ENCODE results near the gene SLC24A4.

SLC24A4 gene

GRCh38 chr14:92368001-92368400, 45.0 kb downstream of the SLC24A4 start:
- DNase-seq (ENCODE audit: low read depth) = no peak

- DNase-seq (ENCODE audit: low read depth) = no peak
Observed at GRCh38 chr14:92369097-92369496, 46.1 kb downstream of the SLC24A4 start.

- no peak for DNase-seq (ENCODE audit: low read depth)
Observed at GRCh38 chr14:92372230-92372629, 49.3 kb downstream of the SLC24A4 start.

GRCh38 chr14:92373336-92373735, 50.4 kb downstream of the SLC24A4 start:
- DNase-seq (ENCODE audit: low read depth) = no peak

GRCh38 chr14:92380131-92380530, 57.2 kb downstream of the SLC24A4 start:
- no peak for DNase-seq (ENCODE audit: low read depth)

- no peak for DNase-seq (ENCODE audit: low read depth)
Observed at GRCh38 chr14:92380582-92380981, 57.6 kb downstream of the SLC24A4 start.

GRCh38 chr14:92382677-92383076, 59.7 kb downstream of the SLC24A4 start:
- no peak for DNase-seq (ENCODE audit: low read depth)

- no peak for DNase-seq (ENCODE audit: low read depth)
Observed at GRCh38 chr14:92383805-92384204, 60.8 kb downstream of the SLC24A4 start.

- DNase-seq (ENCODE audit: low read depth) = no peak
Observed at GRCh38 chr14:92384461-92385133, 61.6 kb downstream of the SLC24A4 start.

- no peak for DNase-seq (ENCODE audit: low read depth)
Observed at GRCh38 chr14:92385561-92385960, 62.6 kb downstream of the SLC24A4 start.

GRCh38 chr14:92386165-92386564, 63.2 kb downstream of the SLC24A4 start:
- no peak for DNase-seq (ENCODE audit: low read depth)

- no peak for DNase-seq (ENCODE audit: low read depth)
Observed at GRCh38 chr14:92386637-92387036, 63.7 kb downstream of the SLC24A4 start.

GRCh38 chr14:92387578-92387977, 64.6 kb downstream of the SLC24A4 start:
- no peak for DNase-seq (ENCODE audit: low read depth)

GRCh38 chr14:92389598-92390158, 66.7 kb downstream of the SLC24A4 start:
- no peak for DNase-seq (ENCODE audit: low read depth)

GRCh38 chr14:92391726-92392125, 68.8 kb downstream of the SLC24A4 start:
- DNase-seq (ENCODE audit: low read depth) = no peak

GRCh38 chr14:92392711-92393110, 69.7 kb downstream of the SLC24A4 start:
- no peak for DNase-seq (ENCODE audit: low read depth)

GRCh38 chr14:92397150-92397952, 74.4 kb downstream of the SLC24A4 start:
- no peak for DNase-seq (ENCODE audit: low read depth)

- DNase-seq (ENCODE audit: low read depth) = no peak
Observed at GRCh38 chr14:92397953-92398564, 75.1 kb downstream of the SLC24A4 start.

- no peak for DNase-seq (ENCODE audit: low read depth)
Observed at GRCh38 chr14:92398888-92399636, 76.1 kb downstream of the SLC24A4 start.

GRCh38 chr14:92400579-92401444, 77.8 kb downstream of the SLC24A4 start:
- no peak for DNase-seq (ENCODE audit: low read depth)

GRCh38 chr14:92401561-92401960, 78.6 kb downstream of the SLC24A4 start:
- DNase-seq (ENCODE audit: low read depth) = no peak

Measured in stimulated activated CD8-positive, alpha-beta memory T cell treated with anti-CD3 and anti-CD28 coated beads, Interleukin-15, amount 100 ng/mL, for 1 hour (primary cell).